ENCODE data around the gene KANSL1L.

KANSL1L gene

GRCh38 chr2:210063306-210063705 is 107.9 kb downstream of the KANSL1L start:
- DNase-seq = no peak

- no peak for DNase-seq
Measured at GRCh38 chr2:210055825-210056224, 115.4 kb downstream of the KANSL1L start.

GRCh38 chr2:210054696-210055095 is 116.5 kb downstream of the KANSL1L start:
- no peak for DNase-seq

- DNase-seq = no peak
Measured at GRCh38 chr2:210050885-210051284, 120.3 kb downstream of the KANSL1L start.

- no peak for DNase-seq
Measured at GRCh38 chr2:210049831-210050230, 121.4 kb downstream of the KANSL1L start.

GRCh38 chr2:210046851-210047500 is 124.2 kb downstream of the KANSL1L start:
- no peak for DNase-seq

GRCh38 chr2:210038078-210038477 is 133.1 kb downstream of the KANSL1L start:
- no peak for DNase-seq

- DNase-seq = no peak
Measured at GRCh38 chr2:210035679-210036078, 135.5 kb downstream of the KANSL1L start.

GRCh38 chr2:210034087-210034683 is 137.0 kb downstream of the KANSL1L start:
- DNase-seq = no peak

GRCh38 chr2:210028178-210028577 is 143.0 kb downstream of the KANSL1L start:
- no peak for DNase-seq

- no peak for DNase-seq
Measured at GRCh38 chr2:210027608-210028007, 143.6 kb downstream of the KANSL1L start.

- DNase-seq = no peak
Measured at GRCh38 chr2:210022824-210023223, 148.4 kb downstream of the KANSL1L start.

GRCh38 chr2:210020138-210020537 is 151.1 kb downstream of the KANSL1L start:
- DNase-seq = no peak

GRCh38 chr2:210009896-210010295 is 161.3 kb downstream of the KANSL1L start:
- DNase-seq = no peak

GRCh38 chr2:210009126-210009525 is 162.1 kb downstream of the KANSL1L start:
- DNase-seq = no peak

GRCh38 chr2:210007895-210008294 is 163.3 kb downstream of the KANSL1L start:
- DNase-seq = no peak

GRCh38 chr2:210004881-210005280 is 166.3 kb downstream of the KANSL1L start:
- DNase-seq = no peak

- DNase-seq = no peak
Measured at GRCh38 chr2:210003359-210003758, 167.8 kb downstream of the KANSL1L start.

GRCh38 chr2:210002158-210003157 is 168.8 kb downstream of the KANSL1L start, which contains the start of gene RPE:
TSS of gene RPE (plus strand) at chr2:210002638. CDS start at chr2:210002662, 24 bp downstream.
- DNase-seq = peak; percentile 88

- no peak for DNase-seq
Measured at GRCh38 chr2:210000464-210001324, 170.5 kb downstream of the KANSL1L start.

- DNase-seq = no peak
Measured at GRCh38 chr2:209998596-209998995, 172.6 kb downstream of the KANSL1L start.

- DNase-seq = no peak
Measured at GRCh38 chr2:209993968-209994367, 177.2 kb downstream of the KANSL1L start.

Measured in NCI-H1092 treated with DMSO at 0.1 percent for 48 hours (cell line).